Erythroblast (primary cell): Measurements from ENCODE around the gene PCNX1.
"Not testable (repeated sequence)": the region's sequence is repeated elsewhere in the genome, so short reads cannot be mapped to it uniquely, and the experiment has no call there.

Experiments
- GATA1 ChIP-seq: IDR thresholded peaks from 2 replicates; pipeline ENCODE4 v1.6.1; 2011; ENCODE audit warnings: low read depth, mild to moderate bottlenecking, control low read depth, low read length, moderate library complexity
- POLR2A ChIP-seq: IDR thresholded peaks from 2 replicates; pipeline ENCODE4 v1.6.1; 2011; ENCODE audit warnings: mild to moderate bottlenecking, low read length

- TF ChIP-seq POLR2A, GATA1: not testable (repeated sequence)
Observed at GRCh38 chr14:70942721-70943120, 35.5 kb downstream of the PCNX1 start.
